ENCODE results near the gene ATP6V1G1. TPM values are rescaled to one million over a fixed set of nuclear protein-coding genes. Genes with fewer than 3 reads are reported as not detected.

Gene ATP6V1G1
- total and polyA plus RNA-seq, 2 of the 13 experiments (the other 11 are each of a cell fraction or from before 2014, with no cell fraction given) = 108 to 158 TPM

DNA sequence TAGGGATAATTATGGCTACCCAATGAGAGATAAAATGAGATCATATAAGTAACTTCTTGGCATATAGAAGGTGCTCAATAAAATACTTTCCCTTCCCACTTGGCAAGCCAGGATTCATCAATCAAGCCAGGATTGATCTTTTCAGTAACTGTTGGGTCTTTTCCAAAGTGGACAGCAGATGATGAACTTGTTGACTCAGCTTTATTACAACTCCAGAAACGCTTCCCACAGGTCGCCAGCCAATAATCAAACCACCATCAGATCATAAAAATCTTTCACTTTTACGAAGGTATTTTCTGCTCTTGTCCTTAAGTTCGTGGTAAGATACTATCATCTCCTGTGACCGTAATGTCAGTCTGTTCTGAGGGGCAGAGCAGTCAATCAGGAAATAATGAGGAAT, 42.5 kb upstream of the ATP6V1G1 start:
- no peak for DNase-seq (ENCODE audit: low spot score)
- Histone ChIP-seq H3K9me3 (ENCODE audit: low read length) (no peaks in the 10 kb centered on the region), H3K4me1 (ENCODE audit: insufficient read depth, low read length) (no peaks in the 10 kb centered on the region), H3K36me3 (replicated peaks in 1 of 2; ENCODE audit: control insufficient read depth in 1 of 2, insufficient read depth in 2 of 2, low read length in 2 of 2) (no peaks in the 10 kb centered on the region), H4K20me1 (ENCODE audit: insufficient read depth, low read length) (no peaks in the 10 kb centered on the region), H3K9ac (ENCODE audit: insufficient read depth, low read depth, low read length) (no peak overlapping the region), H3K79me2 (ENCODE audit: insufficient read depth, low read length) (no peaks in the 10 kb centered on the region), H3K4me3 (replicated peaks in 1 of 3; ENCODE audit: insufficient read depth in 1 of 3, low read depth in 2 of 3, low read length in 3 of 3) (no peak overlapping the region), H3K4me2 (ENCODE audit: low read depth, low read length) (no peak overlapping the region), H2AFZ (ENCODE audit: low read length) (no peak overlapping the region), H3K27me3 (ENCODE audit: control insufficient read depth in 1 of 2, insufficient read depth in 2 of 2, low read length in 2 of 2) (peaks cover 0 to 1% of the 10 kb centered on the region in 2 experiments; a peak in 1 of 5 replicates), H3K27ac (ENCODE audit: extremely low read length, insufficient read depth, low read length) (no peak overlapping the region)
- no TSS peak for BruUV-seq (replicated peaks)
- ChIA-PET POLR2A (no interaction called here), CTCF (ENCODE audit: low intra/inter-chr PET ratio, low total read pairs) (no interaction called here)
- 7% methylated on average over 5 of the region's 5 CpGs for WGBS (ENCODE audit: low lambda C conversion rate)
- in situ Hi-C loops (cut with HindIII; ENCODE audit: extremely low pct_ligation_motif_present, low pct_unique_long_range_greater_than_20kb) = no loop called here
- FAIRE-seq = no peak
- intact Hi-C loops (cut with micrococcal nuclease; ENCODE audit: unreplicated experiment) = no loop called here
- TF ChIP-seq ZBTB1 (CRISPR knock-in tag; IDR thresholded peaks at IDR 0.05; ENCODE audit: borderline replicate concordance) (no peak), MAFF (IDR thresholded peaks at IDR 0.05; ENCODE audit: low read depth, low read length) (peak; percentile 77), MAFK (conservative IDR thresholded peaks at IDR 0.05 in 1 of 2, IDR thresholded peaks at IDR 0.05 in 1 of 2; ENCODE audit: low read length in 2 of 2) (peak; percentile 66 to 77)
- ATAC-seq = no peak

DNA sequence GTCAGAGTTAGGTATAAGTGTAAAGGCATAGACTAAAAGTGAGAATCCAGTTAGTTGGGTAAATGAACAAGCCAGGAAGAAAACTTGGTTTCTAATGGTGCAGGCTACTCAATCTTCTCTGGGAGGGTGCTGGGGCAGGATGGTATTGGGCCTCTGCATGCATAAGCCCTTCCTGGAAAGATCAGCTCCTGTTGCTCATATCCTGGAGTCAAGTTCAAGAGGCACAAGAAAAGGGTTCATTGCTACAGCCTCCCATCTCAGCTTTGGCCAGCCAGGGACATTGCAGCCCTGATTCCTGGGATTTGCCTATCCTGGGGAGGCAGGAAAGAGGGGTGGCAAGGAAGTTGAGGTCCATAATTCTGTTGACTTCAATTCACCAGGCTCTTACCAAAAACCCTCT, 40.7 kb upstream of the ATP6V1G1 start:
- no peaks in the 10 kb centered on the region for H4K20me1 ChIP-seq (ENCODE audit: insufficient read depth, low read length)
- no TSS peak for BruUV-seq (replicated peaks)
- no peaks in the 10 kb centered on the region for H3K36me3 ChIP-seq (replicated peaks in 1 of 2; ENCODE audit: control insufficient read depth in 1 of 2, insufficient read depth in 2 of 2, low read length in 2 of 2)
- H3K27me3 ChIP-seq (ENCODE audit: control insufficient read depth in 1 of 2, insufficient read depth in 2 of 2, low read length in 2 of 2) = peaks cover 0 to 1% of the 10 kb centered on the region in 2 experiments; a peak in 1 of 5 replicates
- TF ChIP-seq NFATC3 (CRISPR knock-in tag; IDR thresholded peaks at IDR 0.05) (no peak), ATF7-NPFF (CRISPR knock-in tag; IDR thresholded peaks at IDR 0.05; ENCODE audit: low read depth) (no peak), TBX3 (IDR thresholded peaks at IDR 0.05; ENCODE audit: borderline replicate concordance) (no peak), ZNF3 (CRISPR knock-in tag; IDR thresholded peaks at IDR 0.05) (no peak), ZFP41 (CRISPR knock-in tag; IDR thresholded peaks at IDR 0.05; ENCODE audit: borderline replicate concordance) (no peak), ZEB1 (IDR thresholded peaks at IDR 0.05; ENCODE audit: insufficient replicate concordance, low read depth) (no peak), ZNF430 (CRISPR knock-in tag; IDR thresholded peaks at IDR 0.05) (no peak)
- TF ChIP-seq, protein P1, sequence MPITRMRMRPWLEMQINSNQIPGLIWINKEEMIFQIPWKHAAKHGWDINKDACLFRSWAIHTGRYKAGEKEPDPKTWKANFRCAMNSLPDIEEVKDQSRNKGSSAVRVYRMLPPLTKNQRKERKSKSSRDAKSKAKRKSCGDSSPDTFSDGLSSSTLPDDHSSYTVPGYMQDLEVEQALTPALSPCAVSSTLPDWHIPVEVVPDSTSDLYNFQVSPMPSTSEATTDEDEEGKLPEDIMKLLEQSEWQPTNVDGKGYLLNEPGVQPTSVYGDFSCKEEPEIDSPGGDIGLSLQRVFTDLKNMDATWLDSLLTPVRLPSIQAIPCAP (CRISPR knock-in tag; IDR thresholded peaks at IDR 0.05; ENCODE audit: low read depth) = no peak
- TF ChIP-seq, protein P2, sequence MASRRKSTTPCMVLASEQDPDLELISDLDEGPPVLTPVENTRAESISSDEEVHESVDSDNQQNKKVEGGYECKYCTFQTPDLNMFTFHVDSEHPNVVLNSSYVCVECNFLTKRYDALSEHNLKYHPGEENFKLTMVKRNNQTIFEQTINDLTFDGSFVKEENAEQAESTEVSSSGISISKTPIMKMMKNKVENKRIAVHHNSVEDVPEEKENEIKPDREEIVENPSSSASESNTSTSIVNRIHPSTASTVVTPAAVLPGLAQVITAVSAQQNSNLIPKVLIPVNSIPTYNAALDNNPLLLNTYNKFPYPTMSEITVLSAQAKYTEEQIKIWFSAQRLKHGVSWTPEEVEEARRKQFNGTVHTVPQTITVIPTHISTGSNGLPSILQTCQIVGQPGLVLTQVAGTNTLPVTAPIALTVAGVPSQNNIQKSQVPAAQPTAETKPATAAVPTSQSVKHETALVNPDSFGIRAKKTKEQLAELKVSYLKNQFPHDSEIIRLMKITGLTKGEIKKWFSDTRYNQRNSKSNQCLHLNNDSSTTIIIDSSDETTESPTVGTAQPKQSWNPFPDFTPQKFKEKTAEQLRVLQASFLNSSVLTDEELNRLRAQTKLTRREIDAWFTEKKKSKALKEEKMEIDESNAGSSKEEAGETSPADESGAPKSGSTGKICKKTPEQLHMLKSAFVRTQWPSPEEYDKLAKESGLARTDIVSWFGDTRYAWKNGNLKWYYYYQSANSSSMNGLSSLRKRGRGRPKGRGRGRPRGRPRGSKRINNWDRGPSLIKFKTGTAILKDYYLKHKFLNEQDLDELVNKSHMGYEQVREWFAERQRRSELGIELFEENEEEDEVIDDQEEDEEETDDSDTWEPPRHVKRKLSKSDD (CRISPR knock-in tag; IDR thresholded peaks at IDR 0.05; ENCODE audit: low read depth) = no peak
- no peaks in the 10 kb centered on the region for H3K9me3 ChIP-seq (ENCODE audit: low read length)
- H3K4me3 ChIP-seq (replicated peaks in 1 of 3; ENCODE audit: insufficient read depth in 1 of 3, low read depth in 2 of 3, low read length in 3 of 3) = no peak overlapping the region
- H3K27ac ChIP-seq (ENCODE audit: extremely low read length, insufficient read depth, low read length) = no peak overlapping the region
- no peak overlapping the region for H3K4me2 ChIP-seq (ENCODE audit: low read depth, low read length)
- no peaks in the 10 kb centered on the region for H3K79me2 ChIP-seq (ENCODE audit: insufficient read depth, low read length)
- FAIRE-seq (no peak), ATAC-seq (no peak), DNase-seq (ENCODE audit: low spot score) (no peak)
- no peak overlapping the region for H3K9ac ChIP-seq (ENCODE audit: insufficient read depth, low read depth, low read length)
- CTCF ChIA-PET (ENCODE audit: low intra/inter-chr PET ratio, low total read pairs) = no interaction called here
- intact Hi-C loops (cut with micrococcal nuclease; ENCODE audit: unreplicated experiment) (no loop called here), in situ Hi-C loops (cut with HindIII; ENCODE audit: extremely low pct_ligation_motif_present, low pct_unique_long_range_greater_than_20kb) (no loop called here)
- POLR2A ChIA-PET = interaction anchor here (1.9 kb wide), 1 partner anchor 41 kb away, joined by 4 read pairs; the partner anchor contains the start of gene ATP6V1G1
- H3K4me1 ChIP-seq (ENCODE audit: insufficient read depth, low read length) = no peaks in the 10 kb centered on the region
- no peak overlapping the region for H2AFZ ChIP-seq (ENCODE audit: low read length)
